ENCODE results near the gene RPN2.
A peak's percentile ranks its signal among the peaks of the same experiment; 100 is the strongest.

The RPN2 gene

GRCh38 chr20:37219751-37220668 is 40.9 kb downstream of the RPN2 start:
- DNase-seq = no peak

GRCh38 chr20:37220731-37221130 is 41.6 kb downstream of the RPN2 start:
- DNase-seq = no peak

GRCh38 chr20:37222086-37222485 is 43.0 kb downstream of the RPN2 start:
- DNase-seq = no peak

- no peak for DNase-seq
Observed at GRCh38 chr20:37223053-37223452, 43.9 kb downstream of the RPN2 start.

- DNase-seq = no peak
Observed at GRCh38 chr20:37225146-37225545, 46.0 kb downstream of the RPN2 start.

GRCh38 chr20:37226889-37227288 is 47.8 kb downstream of the RPN2 start:
- DNase-seq = peak; percentile 62

GRCh38 chr20:37228082-37228481 is 49.0 kb downstream of the RPN2 start:
- DNase-seq = no peak

- no peak for DNase-seq
Observed at GRCh38 chr20:37228656-37229055, 49.5 kb downstream of the RPN2 start.

- DNase-seq = no peak
Observed at GRCh38 chr20:37229357-37229756, 50.2 kb downstream of the RPN2 start.

- DNase-seq = no peak
Observed at GRCh38 chr20:37230200-37230599, 51.1 kb downstream of the RPN2 start.

- DNase-seq = peak; percentile 71
Observed at GRCh38 chr20:37231947-37232630, 53.0 kb downstream of the RPN2 start.

GRCh38 chr20:37233548-37234253 is 54.6 kb downstream of the RPN2 start:
- DNase-seq = no peak

- DNase-seq = no peak
Observed at GRCh38 chr20:37234254-37234581, 55.1 kb downstream of the RPN2 start.

- DNase-seq = no peak
Observed at GRCh38 chr20:37235065-37235464, 55.9 kb downstream of the RPN2 start.

GRCh38 chr20:37236462-37236861 is 57.3 kb downstream of the RPN2 start:
- DNase-seq = no peak

- no peak for DNase-seq
Observed at GRCh38 chr20:37237656-37238055, 58.5 kb downstream of the RPN2 start.

GRCh38 chr20:37238426-37238825 is 59.3 kb downstream of the RPN2 start:
- no peak for DNase-seq

GRCh38 chr20:37238935-37239451 is 59.9 kb downstream of the RPN2 start:
- peak; percentile 65 for DNase-seq

- no peak for DNase-seq
Observed at GRCh38 chr20:37240337-37241067, 61.4 kb downstream of the RPN2 start.

GRCh38 chr20:37242503-37242902 is 63.4 kb downstream of the RPN2 start:
- DNase-seq = no peak

GRCh38 chr20:37243076-37243936 is 64.2 kb downstream of the RPN2 start:
- no peak for DNase-seq

Measured in femur (tissue), 1 donor.